Measurements from ENCODE around the gene ZNF385C. TPM values are rescaled to one million over a fixed set of nuclear protein-coding genes. Genes with fewer than 3 reads are reported as not detected.

Gene ZNF385C
- total RNA-seq, 1 donor from 2014 or later, result 0.16 TPM

GRCh38 chr17:42113293-42114069, 15.2 kb upstream of the ZNF385C start:
- no peak for DNase-seq (ENCODE audit: extremely low spot score, unreplicated experiment)
- H3K9me3 Mint-ChIP-seq (ENCODE audit: unreplicated experiment), result no peaks in the 10 kb centered on the region
- TF ChIP-seq, protein P1, sequence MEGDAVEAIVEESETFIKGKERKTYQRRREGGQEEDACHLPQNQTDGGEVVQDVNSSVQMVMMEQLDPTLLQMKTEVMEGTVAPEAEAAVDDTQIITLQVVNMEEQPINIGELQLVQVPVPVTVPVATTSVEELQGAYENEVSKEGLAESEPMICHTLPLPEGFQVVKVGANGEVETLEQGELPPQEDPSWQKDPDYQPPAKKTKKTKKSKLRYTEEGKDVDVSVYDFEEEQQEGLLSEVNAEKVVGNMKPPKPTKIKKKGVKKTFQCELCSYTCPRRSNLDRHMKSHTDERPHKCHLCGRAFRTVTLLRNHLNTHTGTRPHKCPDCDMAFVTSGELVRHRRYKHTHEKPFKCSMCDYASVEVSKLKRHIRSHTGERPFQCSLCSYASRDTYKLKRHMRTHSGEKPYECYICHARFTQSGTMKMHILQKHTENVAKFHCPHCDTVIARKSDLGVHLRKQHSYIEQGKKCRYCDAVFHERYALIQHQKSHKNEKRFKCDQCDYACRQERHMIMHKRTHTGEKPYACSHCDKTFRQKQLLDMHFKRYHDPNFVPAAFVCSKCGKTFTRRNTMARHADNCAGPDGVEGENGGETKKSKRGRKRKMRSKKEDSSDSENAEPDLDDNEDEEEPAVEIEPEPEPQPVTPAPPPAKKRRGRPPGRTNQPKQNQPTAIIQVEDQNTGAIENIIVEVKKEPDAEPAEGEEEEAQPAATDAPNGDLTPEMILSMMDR (IDR thresholded peaks at IDR 0.05), result no peak
- H3K4me1 Mint-ChIP-seq (ENCODE audit: unreplicated experiment), result peaks cover 12% of the 10 kb centered on the region
- no peaks in the 10 kb centered on the region for H3K27me3 Mint-ChIP-seq (ENCODE audit: unreplicated experiment)
- H3K36me3 Mint-ChIP-seq (ENCODE audit: unreplicated experiment), result peaks cover 8% of the 10 kb centered on the region
- H3K4me3 Mint-ChIP-seq (ENCODE audit: unreplicated experiment), result no peak overlapping the region
- no peak overlapping the region for H3K27ac Mint-ChIP-seq (ENCODE audit: unreplicated experiment)

DNA sequence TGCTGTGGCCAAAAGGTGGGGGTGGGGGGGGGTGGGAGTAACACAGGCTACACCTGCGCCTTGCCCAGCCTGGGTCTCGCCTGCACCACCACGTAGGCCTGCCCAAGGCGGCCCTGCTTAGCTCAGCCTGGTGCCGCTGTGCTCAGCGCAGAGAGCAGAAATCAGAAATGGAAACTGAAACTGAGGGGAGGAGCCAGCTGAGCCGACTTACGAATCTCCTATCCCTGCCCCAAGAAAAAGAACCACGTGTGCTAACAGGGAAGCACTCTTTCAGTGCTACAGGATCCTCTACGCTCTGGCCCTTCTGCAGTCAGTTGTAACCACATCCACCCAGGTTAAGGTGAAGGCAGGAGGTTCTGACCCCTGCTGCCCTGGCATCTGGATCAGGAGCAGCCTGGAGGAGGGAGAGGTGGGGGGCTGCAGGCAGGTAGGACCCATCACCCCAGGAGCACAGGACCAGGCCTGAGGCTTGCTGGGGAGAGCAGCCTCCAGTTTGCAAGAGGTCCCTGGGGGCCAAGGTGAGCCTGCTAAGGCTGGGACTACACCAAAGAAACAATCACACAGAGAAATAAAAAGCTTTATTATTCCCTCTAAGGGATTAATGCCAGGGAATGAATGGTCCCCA, 14.4 kb upstream of the ZNF385C start, which contains the start of gene DHX58:
DHX58 (minus strand) TSS at position 163 of the 625 bp plus-strand sequence. CDS start 822 bp downstream, outside the sequence.
- Mint-ChIP-seq H3K27ac (ENCODE audit: unreplicated experiment) (peak within 1 kb of the TSS; percentile 61), H3K4me1 (ENCODE audit: unreplicated experiment) (peaks cover 14% of the 10 kb centered on the region), H3K36me3 (ENCODE audit: unreplicated experiment) (peaks cover 8% of the 10 kb centered on the region), H3K27me3 (ENCODE audit: unreplicated experiment) (no peaks in the 10 kb centered on the region), H3K9me3 (ENCODE audit: unreplicated experiment) (no peaks in the 10 kb centered on the region), H3K4me3 (ENCODE audit: unreplicated experiment) (peak within 1 kb of the TSS; percentile 29)
- TF ChIP-seq, protein P1 (IDR thresholded peaks at IDR 0.05), result no peak
- DNase-seq (ENCODE audit: extremely low spot score, unreplicated experiment), result no peak

GRCh38 chr17:42111871-42112551, 13.7 kb upstream of the ZNF385C start:
- H3K9me3 Mint-ChIP-seq (ENCODE audit: unreplicated experiment), result no peaks in the 10 kb centered on the region
- TF ChIP-seq, protein P1 (IDR thresholded peaks at IDR 0.05), result no peak
- H3K36me3 Mint-ChIP-seq (ENCODE audit: unreplicated experiment), result peaks cover 6% of the 10 kb centered on the region
- no peak overlapping the region for H3K4me3 Mint-ChIP-seq (ENCODE audit: unreplicated experiment)
- no peaks in the 10 kb centered on the region for H3K27me3 Mint-ChIP-seq (ENCODE audit: unreplicated experiment)
- no peak for DNase-seq (ENCODE audit: extremely low spot score, unreplicated experiment)
- H3K4me1 Mint-ChIP-seq (ENCODE audit: unreplicated experiment), result peaks cover 15% of the 10 kb centered on the region
- H3K27ac Mint-ChIP-seq (ENCODE audit: unreplicated experiment), result peak overlapping the region; percentile 61

GRCh38 chr17:42111265-42111636, 13.0 kb upstream of the ZNF385C start:
- no peaks in the 10 kb centered on the region for H3K9me3 Mint-ChIP-seq (ENCODE audit: unreplicated experiment)
- no peak for DNase-seq (ENCODE audit: extremely low spot score, unreplicated experiment)
- H3K4me3 Mint-ChIP-seq (ENCODE audit: unreplicated experiment), result no peak overlapping the region
- peaks cover 2% of the 10 kb centered on the region for H3K36me3 Mint-ChIP-seq (ENCODE audit: unreplicated experiment)
- peaks cover 10% of the 10 kb centered on the region for H3K4me1 Mint-ChIP-seq (ENCODE audit: unreplicated experiment)
- TF ChIP-seq, protein P1 (IDR thresholded peaks at IDR 0.05), result no peak
- H3K27ac Mint-ChIP-seq (ENCODE audit: unreplicated experiment), result no peak overlapping the region
- no peaks in the 10 kb centered on the region for H3K27me3 Mint-ChIP-seq (ENCODE audit: unreplicated experiment)
